NCI-H1930 (cell line): ENCODE results near the gene SLC6A6.
"Not testable (repeated sequence)": the region's sequence is repeated elsewhere in the genome, so short reads cannot be mapped to it uniquely, and the experiment has no call there.

ENCODE experiments used
- DNase-seq, 2 experiments: peaks; one replicate each; lab custom pipeline; 2025; lab: John Stamatoyannopoulos, UW

The SLC6A6 gene

DNA sequence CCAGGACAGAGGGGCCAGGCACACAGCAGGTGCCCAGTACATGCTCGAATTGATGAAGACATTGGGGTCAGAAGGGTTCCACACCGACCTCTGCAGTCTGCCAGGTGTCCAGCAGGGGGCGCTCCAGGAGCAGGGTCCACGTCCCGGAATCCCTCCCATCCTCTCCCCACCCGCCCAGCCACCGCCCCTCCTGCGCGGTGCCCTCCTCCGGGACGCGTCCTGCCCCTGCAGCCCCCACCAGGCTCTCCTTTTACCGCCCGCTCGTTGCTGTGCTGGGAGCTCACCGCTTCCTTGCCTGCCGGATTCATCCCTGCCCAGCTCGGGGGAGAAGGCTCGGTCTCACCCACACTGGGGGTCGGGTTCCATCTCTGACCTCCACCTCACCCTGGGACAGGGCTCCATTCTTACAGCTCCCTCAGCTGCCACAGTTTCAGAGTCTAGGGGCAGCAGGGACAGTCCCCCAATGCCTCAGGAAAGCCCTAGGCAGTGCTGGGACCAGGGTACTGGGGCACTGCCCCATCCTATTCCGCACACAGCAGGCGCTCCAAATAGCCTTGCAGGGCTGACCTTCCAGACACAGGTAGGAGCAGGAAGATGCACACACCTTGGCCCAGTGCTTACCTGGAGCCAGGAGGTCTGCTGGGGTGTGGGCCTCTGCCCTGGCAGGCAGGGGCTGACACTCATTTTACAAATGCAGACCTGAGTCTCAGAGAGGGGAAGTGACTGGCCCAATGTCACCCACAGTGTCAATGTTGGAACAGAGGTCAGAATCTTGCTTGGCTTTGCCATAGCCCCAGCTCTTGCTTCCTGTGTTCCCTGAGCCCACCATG is 106.8 kb downstream of the SLC6A6 start:
- DNase-seq = peak; percentile 14 to 36

GRCh38 chr3:14509796-14510100 is 107.3 kb downstream of the SLC6A6 start:
- no peak for DNase-seq

DNA sequence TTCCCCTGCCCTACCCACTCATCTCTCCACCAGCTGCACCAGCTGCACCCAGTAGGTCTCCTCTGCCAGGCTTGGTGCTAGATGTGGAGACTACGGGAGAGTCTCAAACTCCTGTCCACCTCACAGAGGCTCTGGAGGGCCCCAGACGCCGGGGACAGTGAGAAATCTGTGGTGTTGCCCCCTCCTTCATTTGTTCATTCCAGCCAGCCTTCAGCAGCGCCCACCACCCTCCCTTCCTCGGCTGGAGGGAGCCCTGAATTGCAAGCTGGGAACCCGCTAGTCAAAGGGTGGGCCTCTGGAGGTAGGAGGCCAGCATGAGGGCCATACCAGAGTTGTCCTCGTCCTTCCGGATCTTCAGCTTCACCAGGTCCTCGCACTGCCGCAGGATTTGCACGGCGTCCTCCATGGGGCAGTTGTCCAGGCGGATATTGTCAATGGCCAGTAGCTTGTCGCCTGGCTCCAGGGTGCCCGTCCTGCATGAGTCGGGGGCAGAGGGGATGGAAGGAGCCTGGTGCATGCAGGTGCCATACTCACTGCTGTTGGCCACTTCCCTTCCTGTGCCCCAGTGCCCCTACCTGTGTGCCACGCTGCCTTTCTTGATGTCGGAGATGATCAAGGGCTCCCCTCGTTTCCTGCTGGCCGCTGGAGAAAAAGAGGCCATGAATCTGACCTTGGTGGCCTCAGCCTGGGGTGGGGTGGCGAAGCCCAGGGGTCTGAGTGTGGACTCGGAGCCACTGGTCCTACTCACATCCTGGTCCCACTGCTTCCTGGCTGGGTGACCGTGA is 108.6 kb downstream of the SLC6A6 start:
- no peak for DNase-seq

DNA sequence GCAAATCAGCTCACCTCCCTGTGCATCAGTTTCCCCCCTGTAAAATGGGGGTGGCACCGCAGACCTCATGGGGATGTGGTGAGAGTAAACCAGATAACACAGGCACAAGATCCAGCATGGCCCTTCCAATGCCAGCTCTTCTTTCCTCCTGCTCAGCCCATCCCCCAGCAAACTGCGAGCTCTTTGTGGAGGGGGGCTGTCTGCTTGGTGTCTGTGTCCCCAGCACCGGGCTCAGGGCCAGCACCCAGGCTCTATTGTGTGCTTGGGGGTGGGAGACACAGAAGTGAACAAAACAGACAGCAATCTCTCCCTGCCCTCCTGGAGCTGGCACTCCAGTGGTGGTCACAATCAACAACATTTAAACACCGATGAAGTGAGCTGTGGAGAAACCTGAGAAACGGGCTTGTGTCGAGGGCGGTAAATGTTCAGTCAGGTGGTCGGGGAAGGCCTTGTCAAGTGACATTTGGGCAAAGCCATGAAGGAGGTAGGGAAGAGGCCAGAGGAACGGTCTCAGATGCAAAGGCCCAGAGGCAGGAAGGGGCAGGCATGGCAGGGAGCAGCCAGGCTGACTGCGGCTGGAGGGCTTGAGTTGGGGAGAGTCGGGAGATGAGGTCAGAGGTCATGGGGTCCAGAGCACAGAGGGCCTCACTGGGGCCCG is 109.3 kb downstream of the SLC6A6 start:
- no peak for DNase-seq

DNA sequence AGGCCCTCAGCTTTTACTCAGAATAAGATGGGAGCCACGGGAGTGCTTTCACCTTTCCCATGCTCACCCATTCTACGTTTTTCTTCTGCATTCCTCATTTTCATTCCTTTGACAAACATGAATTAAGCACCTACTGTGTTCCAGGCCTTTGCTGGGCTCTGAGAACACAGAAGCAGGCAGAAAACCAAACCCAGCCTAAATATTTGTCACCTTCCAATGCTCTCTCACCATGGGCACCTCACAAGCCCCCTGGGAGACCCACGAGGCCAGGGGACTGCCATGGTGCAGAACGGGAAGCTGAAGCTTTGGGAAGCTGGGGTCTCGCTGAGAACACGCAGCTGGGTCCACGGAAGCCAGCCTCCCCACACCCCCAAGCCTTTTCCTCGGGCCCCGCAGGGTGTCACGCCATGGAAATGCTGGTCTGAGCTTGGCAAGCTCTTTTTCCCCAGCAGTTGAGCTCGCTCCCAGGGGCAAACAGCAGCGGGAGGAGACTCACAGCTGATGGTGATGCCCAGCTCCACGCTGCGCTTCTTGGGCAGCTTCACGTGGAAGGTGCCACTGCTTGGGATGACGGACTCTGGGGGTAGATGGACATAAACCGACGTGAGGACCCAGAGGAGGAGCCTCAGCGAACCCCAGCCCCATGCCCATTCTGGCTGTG is 110.0 kb downstream of the SLC6A6 start:
- no peak for DNase-seq

GRCh38 chr3:14512942-14513327 is 110.5 kb downstream of the SLC6A6 start:
- no peak for DNase-seq

DNA sequence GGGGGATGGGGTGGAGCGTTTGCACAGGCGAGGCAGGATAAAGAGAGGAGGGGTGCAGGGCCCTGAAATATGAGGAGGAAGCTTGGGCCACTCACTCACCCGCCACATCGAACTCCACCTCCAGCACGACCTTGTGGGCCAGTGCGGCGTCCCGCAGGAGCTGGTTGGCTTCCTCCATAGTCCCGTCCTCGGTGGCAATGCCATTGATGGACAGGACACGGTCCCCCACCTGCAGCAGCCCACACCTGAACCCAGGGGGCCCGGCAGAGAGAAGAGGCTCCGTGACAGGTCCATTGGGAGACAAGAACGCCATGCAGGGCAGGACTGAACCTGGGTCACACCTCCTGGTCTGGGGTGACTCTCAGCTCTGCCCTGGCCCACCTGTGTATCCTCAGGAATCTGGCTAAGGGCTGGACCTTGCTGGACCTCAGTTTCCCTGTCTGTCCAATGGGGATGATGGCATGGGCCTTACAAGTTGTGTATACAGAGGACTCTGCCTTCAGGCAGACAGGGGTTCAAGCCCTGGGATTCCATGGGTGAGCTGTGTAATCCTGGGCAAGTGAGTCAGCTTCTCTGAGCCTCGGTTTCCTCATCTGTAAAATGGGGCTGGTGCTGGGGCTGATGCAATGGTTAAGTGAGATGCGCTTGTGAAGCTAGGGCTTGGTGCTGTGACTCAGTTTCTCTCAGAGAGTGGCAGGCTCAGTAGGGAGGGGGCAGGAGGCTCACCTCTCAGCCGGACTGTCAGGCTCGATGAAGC is 111.3 kb downstream of the SLC6A6 start:
- DNase-seq = no peak

- DNase-seq = no peak
Measured at GRCh38 chr3:14514323-14514720, 111.9 kb downstream of the SLC6A6 start.

DNA sequence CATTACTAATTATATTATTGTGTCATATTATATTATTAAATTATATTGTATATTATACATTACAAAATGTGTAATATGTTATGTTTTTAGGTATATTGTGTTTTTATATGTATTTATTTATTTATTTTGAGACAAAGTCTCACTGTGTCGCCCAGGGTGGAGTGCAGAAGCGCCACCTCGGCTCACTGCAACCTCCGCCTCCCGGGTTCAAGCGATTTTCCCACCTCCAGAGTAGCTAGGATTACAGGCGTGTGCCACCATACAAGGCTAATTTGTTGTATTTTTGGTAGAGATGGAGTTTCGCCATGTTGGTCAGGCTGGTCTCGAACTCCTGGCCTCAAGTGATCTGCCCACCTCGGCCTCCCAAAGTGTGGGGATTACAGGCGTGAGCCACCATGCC is 113.1 kb downstream of the SLC6A6 start:
- DNase-seq = not testable (repeated sequence)

DNA sequence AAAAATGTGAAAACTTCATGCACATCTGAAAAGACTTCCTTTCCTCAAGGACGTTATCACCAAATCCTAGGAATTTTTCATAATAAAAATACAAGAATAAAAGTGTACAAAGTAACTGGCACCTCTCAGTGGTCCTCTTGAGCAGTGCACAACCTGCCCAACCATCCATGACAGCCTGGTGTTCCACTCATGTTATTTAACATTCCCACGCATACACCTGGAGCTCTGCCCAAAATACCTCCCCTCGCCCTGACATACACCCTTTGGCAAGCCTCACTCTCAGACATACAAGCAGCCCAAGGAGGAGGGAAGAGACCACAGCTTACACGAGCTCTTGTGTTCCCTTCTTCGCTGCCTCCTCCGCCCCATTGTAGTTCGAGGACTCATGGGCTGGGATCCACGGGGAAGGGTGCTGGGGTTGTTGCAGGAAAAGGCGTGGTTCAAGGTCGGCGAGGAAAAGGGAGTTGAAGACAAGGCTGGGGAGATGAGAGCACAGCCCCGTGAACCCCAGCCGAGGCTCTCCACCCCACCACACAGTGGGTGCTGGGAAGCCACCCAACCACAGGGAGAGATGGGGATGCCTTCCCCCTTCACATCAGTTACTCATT is 114.4 kb downstream of the SLC6A6 start:
- DNase-seq = no peak

GRCh38 chr3:14517601-14518431 is 115.4 kb downstream of the SLC6A6 start:
- DNase-seq = no peak

- no peak for DNase-seq
Measured at GRCh38 chr3:14518432-14518802, 116.0 kb downstream of the SLC6A6 start.

GRCh38 chr3:14518893-14519292 is 116.5 kb downstream of the SLC6A6 start:
- DNase-seq = no peak

DNA sequence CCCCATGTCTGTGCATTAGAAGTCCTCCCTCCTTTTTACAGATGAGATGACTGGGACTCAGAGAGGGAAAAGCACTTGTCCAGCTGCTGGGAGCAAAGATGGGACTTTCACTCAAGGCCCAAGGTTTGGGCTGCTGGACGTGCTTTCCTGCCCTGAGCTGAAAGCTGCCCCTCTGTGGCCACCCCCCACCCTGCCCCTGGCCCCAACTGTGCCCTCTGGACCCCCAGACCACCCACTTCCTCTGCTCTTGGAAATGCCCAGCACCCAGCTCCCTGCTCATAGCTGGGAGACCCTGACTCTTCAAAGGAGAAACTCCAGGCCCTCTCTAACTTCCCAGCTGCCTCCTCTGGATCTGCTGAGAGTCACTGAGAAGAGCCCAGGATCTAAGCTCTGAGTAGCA is 117.0 kb downstream of the SLC6A6 start:
- no peak for DNase-seq

DNA sequence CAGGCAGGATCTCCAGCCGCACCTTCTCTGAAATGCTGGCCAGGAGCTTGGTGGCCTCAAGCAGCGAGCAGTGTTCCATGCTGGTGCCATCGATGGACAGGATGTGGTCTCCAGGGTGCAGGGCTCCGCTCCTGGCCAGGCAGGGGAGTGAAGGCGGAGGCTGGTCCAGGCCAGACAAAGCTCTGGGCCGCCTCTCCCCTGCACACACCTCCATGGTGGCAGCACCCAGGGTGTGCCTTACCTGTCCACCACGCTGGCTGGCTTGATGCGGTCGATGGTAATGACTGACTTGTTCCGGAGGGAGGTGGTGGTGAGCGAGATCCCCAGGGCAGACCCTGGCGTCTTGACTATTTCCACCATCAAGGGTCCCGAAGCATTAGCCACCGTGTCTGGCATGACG is 117.7 kb downstream of the SLC6A6 start:
- no peak for DNase-seq

DNA sequence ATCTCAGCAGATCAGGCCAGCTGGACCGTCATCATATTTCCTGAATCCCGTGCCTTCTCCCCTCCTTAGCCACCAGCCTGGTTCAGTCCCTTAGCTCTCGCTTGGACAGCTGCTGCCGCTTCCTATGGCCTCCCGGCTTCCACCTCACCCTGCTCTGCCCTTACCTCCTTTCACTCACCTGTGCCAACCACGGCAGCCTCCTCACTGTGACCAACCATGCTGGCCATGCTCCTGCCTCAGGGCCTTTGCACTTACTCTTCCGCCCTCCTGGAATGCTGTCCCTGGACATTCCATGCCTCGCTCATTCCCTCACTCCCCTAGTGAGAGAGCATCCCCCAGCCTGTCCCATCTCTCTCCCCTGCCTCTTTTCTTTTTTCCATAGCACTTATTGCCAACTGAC is 118.6 kb downstream of the SLC6A6 start:
- no peak for DNase-seq

- no peak for DNase-seq
Measured at GRCh38 chr3:14521611-14522010, 119.2 kb downstream of the SLC6A6 start.

- DNase-seq = no peak
Measured at GRCh38 chr3:14522129-14522691, 119.8 kb downstream of the SLC6A6 start.

- no peak for DNase-seq
Measured at GRCh38 chr3:14522768-14523167, 120.4 kb downstream of the SLC6A6 start.

- no peak for DNase-seq
Measured at GRCh38 chr3:14523792-14524191, 121.4 kb downstream of the SLC6A6 start.
